HCT116 (cell line): ENCODE results near the gene WNT2. TPM values are rescaled to one million over a fixed set of nuclear protein-coding genes. Genes with fewer than 3 reads are reported as not detected.

Experiments used
- ATAC-seq: fragments of 200-7000 bp; cut with Tn5 transposase; 2 replicates; pipeline ENCODE4 v1.9.1; 2020; ENCODE audit warnings: mild to moderate bottlenecking, moderate library complexity
- BruUV-seq: library from RNA; stranded (reverse); fragments of 400-500 nt; replicated peaks from 2 replicates; lab custom pipeline; 2021; lab: Mats Ljungman, UMichigan
- CTCF ChIA-PET: fragments of 300-600 bp; sonication (Branson Sonifier 250); formaldehyde crosslinking; loops from one replicate; lab custom pipeline; 2021; ENCODE audit warnings: antibody characterized with exemption; lab: Charles Lee
- POLR2A ChIA-PET: fragments of 300-600, 350-600 bp; sonication (Branson Sonifier 250); formaldehyde crosslinking; loops from one replicate; lab custom pipeline; 2021; ENCODE audit warnings: antibody characterized with exemption; lab: Charles Lee
- RAD21 ChIA-PET, 2 experiments: fragments of 300-600 bp; sonication (Branson Sonifier 250); formaldehyde crosslinking; loops; one replicate each; lab custom pipeline; 2023; ENCODE audit warnings: low total read pairs in 2 of 2; ENCODE audit not compliant: uncharacterized antibody in 2 of 2, unreplicated experiment in 2 of 2, low non-redundant PET in 1 of 2; lab: Charles Lee
- DNase-seq: peaks from one replicate; pipeline ENCODE4 v3.0.0-alpha.2; 2010; ENCODE audit warnings: low read depth, low spot score
- H2AFZ ChIP-seq: fragments of 200-600 bp; shearing (Covaris generic), sonication (generic); 2 replicates; pipeline ENCODE4 v1.6.1; 2017; ENCODE audit warnings: low read depth, mixed run types, mixed read lengths, antibody characterized with exemption, low read length; ENCODE audit not compliant: poor library complexity, severe bottlenecking
- H3K27ac ChIP-seq: 2 replicates; pipeline ENCODE4 v1.5.1; 2012; ENCODE audit warnings: low read depth, low read length
- H3K27me3 ChIP-seq: fragments of 200-600 bp; sonication (generic); 2 replicates; pipeline ENCODE4 v1.6.1; 2016; ENCODE audit warnings: mixed run types, low read length, mixed read lengths; ENCODE audit not compliant: insufficient read depth
- H3K36me3 ChIP-seq, 2 experiments: fragments of 200-500 bp in 1 of 2; fragments of 200-600 bp in 1 of 2; sonication (Bioruptor generic) in 1 of 2; sonication (generic) in 1 of 2; 2 replicates each; pipeline versions ENCODE4 v1.5.1 to v1.6.1; 2014 to 2016; ENCODE audit warnings: low read length in 2 of 2, inconsistent platforms in 1 of 2, mixed read lengths in 1 of 2, mixed run types in 1 of 2; ENCODE audit not compliant: insufficient read depth in 2 of 2, control insufficient read depth in 1 of 2
- H3K4me1 ChIP-seq, 2 experiments: fragments of 200-600 bp in 1 of 2; sonication (generic) in 1 of 2; 2 replicates each; pipeline versions ENCODE4 v1.5.1 to v1.6.1; 2012 to 2017; ENCODE audit warnings: low read length in 2 of 2, inconsistent platforms in 1 of 2, mild to moderate bottlenecking in 1 of 2, mixed read lengths in 1 of 2, mixed run types in 1 of 2, moderate library complexity in 1 of 2; ENCODE audit not compliant: insufficient read depth in 2 of 2, control insufficient read depth in 1 of 2
- H3K4me2 ChIP-seq: fragments of 200-600 bp; sonication (generic); 2 replicates; pipeline ENCODE4 v1.6.1; 2017; ENCODE audit warnings: mixed run types, low read length, mixed read lengths
- H3K4me3 ChIP-seq, 2 experiments: fragments of 200-600 bp in 1 of 2; sonication (generic) in 1 of 2; replicated peaks in 1 of 2; 2 replicates each; pipeline ENCODE4 v1.5.1; 2011 to 2016; ENCODE audit warnings: low read length in 2 of 2, control low read depth in 1 of 2, low read depth in 1 of 2, mild to moderate bottlenecking in 1 of 2, mixed read lengths in 1 of 2, mixed run types in 1 of 2
- H3K79me2 ChIP-seq: fragments of 200-600 bp; sonication (generic); 2 replicates; pipeline ENCODE4 v1.6.1; 2017; ENCODE audit warnings: mild to moderate bottlenecking, mixed run types, low read length, moderate library complexity, mixed read lengths; ENCODE audit not compliant: insufficient read depth
- H3K9ac ChIP-seq: fragments of 200-600 bp; sonication (generic); 2 replicates; pipeline ENCODE4 v1.6.1; 2016; ENCODE audit warnings: low read length, mixed read lengths
- H3K9me2 ChIP-seq: fragments of 200-600 bp; sonication (generic), shearing (Covaris generic); 2 replicates; pipeline ENCODE4 v1.6.1; 2017; ENCODE audit warnings: mixed run types, mild to moderate bottlenecking, moderate library complexity; ENCODE audit not compliant: insufficient read depth
- H3K9me3 ChIP-seq, 2 experiments: fragments of 200-500 bp in 1 of 2; fragments of 200-600 bp in 1 of 2; sonication (Bioruptor generic) in 1 of 2; sonication (generic) in 1 of 2; 2 replicates each; pipeline ENCODE4 v1.6.1; 2014 to 2017; ENCODE audit warnings: low read length in 2 of 2, mixed read lengths in 2 of 2, inconsistent platforms in 1 of 2, low read depth in 1 of 2, mild to moderate bottlenecking in 1 of 2, mixed run types in 1 of 2, moderate library complexity in 1 of 2; ENCODE audit not compliant: control insufficient read depth in 1 of 2, insufficient read depth in 1 of 2
- H4K20me1 ChIP-seq: fragments of 200-600 bp; sonication (generic), shearing (Covaris generic); 2 replicates; pipeline ENCODE4 v1.6.1; 2017; ENCODE audit warnings: mixed run types, mild to moderate bottlenecking, moderate library complexity; ENCODE audit not compliant: insufficient read depth
- ELF1 ChIP-seq: IDR thresholded peaks from 2 replicates; pipeline ENCODE4 v1.6.1; 2012; ENCODE audit warnings: low read depth, borderline replicate concordance
- EZH2 ChIP-seq: fragments of 200-600 bp; sonication (generic); IDR thresholded peaks from 2 replicates; pipeline ENCODE4 v1.6.1; 2017; ENCODE audit warnings: antibody characterized with exemption, mixed run types
- FOSL1 ChIP-seq: IDR thresholded peaks from 2 replicates; pipeline ENCODE4 v1.6.1; 2012; ENCODE audit warnings: low read depth
- RAD21 ChIP-seq: IDR thresholded peaks from 2 replicates; pipeline ENCODE4 v1.6.1; 2012; ENCODE audit warnings: low read depth, mild to moderate bottlenecking
- SIN3A ChIP-seq: IDR thresholded peaks from 2 replicates; pipeline ENCODE4 v1.6.1; 2012; ENCODE audit warnings: low read depth
- SP1 ChIP-seq: IDR thresholded peaks from 2 replicates; pipeline ENCODE4 v1.6.1; 2012; ENCODE audit warnings: low read depth
- TCF7L2 ChIP-seq: IDR thresholded peaks from 2 replicates; pipeline ENCODE4 v1.7.0; 2011; ENCODE audit warnings: borderline replicate concordance, inconsistent platforms; ENCODE audit not compliant: insufficient read depth, insufficient read length; ENCODE audit errors: extremely low read depth
- ZNF274 ChIP-seq: fragments of 200-500 bp; sonication (Bioruptor generic); IDR thresholded peaks from 2 replicates; pipeline ENCODE4 v1.6.1; 2014; ENCODE audit warnings: mild to moderate bottlenecking, low read depth, low read length, inconsistent platforms
- intact Hi-C: fragments of 100-400 bp; cut with micrococcal nuclease; formaldehyde crosslinking; loops from 2 replicates; pipeline ENCODE4 v1.10.0; 2022
- total RNA-seq: library from RNA; stranded (reverse); gene quantifications from one replicate; pipeline ENCODE4 v1.2.1, GENCODE V29; 2021; ENCODE audit not compliant: unreplicated experiment
- TF ChIP-seq, protein P1 (sequence below): IDR thresholded peaks from 2 replicates; pipeline ENCODE4 v1.6.1; 2011; ENCODE audit warnings: mild to moderate bottlenecking, low read length, moderate library complexity; ENCODE audit not compliant: insufficient replicate concordance; ENCODE audit errors: extremely low read depth
- TF ChIP-seq, protein P2 (sequence below): IDR thresholded peaks from 2 replicates; pipeline ENCODE4 v1.6.1; 2012

WNT2 gene
- total RNA-seq, 1 experiment from 2014 or later: 0.12 TPM

DNA sequence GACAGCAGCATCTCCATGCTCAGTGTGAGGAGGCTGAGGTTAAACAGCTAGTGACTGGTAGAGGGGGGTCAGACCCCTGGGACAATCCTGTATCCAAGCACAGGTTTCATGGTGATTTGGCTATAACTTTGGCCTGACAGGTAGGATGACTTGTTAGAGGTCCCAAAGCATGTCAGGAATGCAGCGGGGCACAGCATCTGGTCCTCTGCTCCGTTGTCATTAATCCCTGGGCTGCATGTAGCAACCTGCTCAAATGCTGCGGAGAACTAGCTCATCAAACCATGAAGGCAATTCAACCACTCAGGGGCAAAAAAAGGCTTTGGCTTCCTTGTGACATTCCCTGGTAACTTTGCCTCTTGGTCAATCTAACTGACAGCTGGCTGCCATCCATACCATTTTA, 26.8 kb downstream of the WNT2 start (continued):
- TF ChIP-seq, protein P1, sequence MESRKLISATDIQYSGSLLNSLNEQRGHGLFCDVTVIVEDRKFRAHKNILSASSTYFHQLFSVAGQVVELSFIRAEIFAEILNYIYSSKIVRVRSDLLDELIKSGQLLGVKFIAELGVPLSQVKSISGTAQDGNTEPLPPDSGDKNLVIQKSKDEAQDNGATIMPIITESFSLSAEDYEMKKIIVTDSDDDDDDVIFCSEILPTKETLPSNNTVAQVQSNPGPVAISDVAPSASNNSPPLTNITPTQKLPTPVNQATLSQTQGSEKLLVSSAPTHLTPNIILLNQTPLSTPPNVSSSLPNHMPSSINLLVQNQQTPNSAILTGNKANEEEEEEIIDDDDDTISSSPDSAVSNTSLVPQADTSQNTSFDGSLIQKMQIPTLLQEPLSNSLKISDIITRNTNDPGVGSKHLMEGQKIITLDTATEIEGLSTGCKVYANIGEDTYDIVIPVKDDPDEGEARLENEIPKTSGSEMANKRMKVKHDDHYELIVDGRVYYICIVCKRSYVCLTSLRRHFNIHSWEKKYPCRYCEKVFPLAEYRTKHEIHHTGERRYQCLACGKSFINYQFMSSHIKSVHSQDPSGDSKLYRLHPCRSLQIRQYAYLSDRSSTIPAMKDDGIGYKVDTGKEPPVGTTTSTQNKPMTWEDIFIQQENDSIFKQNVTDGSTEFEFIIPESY: no peak
- TF ChIP-seq EZH2: no peak
- no peak for TF ChIP-seq RAD21
- no peak for TF ChIP-seq FOSL1

DNA sequence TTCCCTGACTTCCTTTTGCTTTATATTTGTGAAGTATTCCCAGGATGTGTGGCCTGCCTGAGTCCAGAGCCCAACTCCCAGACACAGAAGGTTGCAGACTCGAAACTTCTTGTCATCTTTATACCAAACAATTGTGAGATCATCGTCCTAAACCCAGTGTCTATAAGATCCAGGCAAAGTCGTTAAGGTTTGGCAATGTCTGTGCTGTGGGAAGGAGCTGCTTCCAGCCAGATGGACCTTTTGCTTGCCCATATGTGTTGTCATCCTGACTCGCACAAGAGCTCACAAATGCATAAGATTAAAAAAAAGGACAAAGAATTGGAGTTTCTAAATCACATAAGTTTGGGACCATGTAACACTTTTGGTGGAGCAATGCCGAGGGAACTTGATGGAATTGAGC, 37.0 kb downstream of the WNT2 start:
- DNase-seq (no peak), ATAC-seq (no peak)
- ChIA-PET RAD21 (no interaction called here), CTCF (no interaction called here), POLR2A (no interaction called here)
- Histone ChIP-seq H3K9me2 (no peaks in the 10 kb centered on the region), H3K4me3 (no peak overlapping the region), H3K4me1 (peaks cover 0 to 4% of the 10 kb centered on the region in 2 experiments; a peak in 1 of 4 replicates), H2AFZ (no peak overlapping the region), H3K4me2 (no peak overlapping the region), H3K27me3 (no peaks in the 10 kb centered on the region), H3K79me2 (no peaks in the 10 kb centered on the region), H4K20me1 (no peaks in the 10 kb centered on the region), H3K36me3 (no peaks in the 10 kb centered on the region), H3K9me3 (no peaks in the 10 kb centered on the region), H3K9ac (no peak overlapping the region), H3K27ac (no peak overlapping the region)
- intact Hi-C loops: no loop called here
- no TSS peak for BruUV-seq
- TF ChIP-seq TCF7L2: no peak
- no peak for TF ChIP-seq SP1
- TF ChIP-seq, protein P2, sequence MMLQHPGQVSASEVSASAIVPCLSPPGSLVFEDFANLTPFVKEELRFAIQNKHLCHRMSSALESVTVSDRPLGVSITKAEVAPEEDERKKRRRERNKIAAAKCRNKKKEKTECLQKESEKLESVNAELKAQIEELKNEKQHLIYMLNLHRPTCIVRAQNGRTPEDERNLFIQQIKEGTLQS: no peak
- no peak for TF ChIP-seq ZNF274
- TF ChIP-seq ELF1: no peak
- TF ChIP-seq SIN3A: no peak
